ENCODE data around the gene TSSK3.
A peak's percentile ranks its signal among the peaks of the same experiment; 100 is the strongest.

The TSSK3 gene

GRCh38 chr1:32398401-32398800 lies 36.1 kb downstream of the TSSK3 start:
- Histone ChIP-seq H3K4me3 (ENCODE audit: low read length) (no peak overlapping the region), H3K4me2 (ENCODE audit: low read length) (no peak overlapping the region), H2AFZ (ENCODE audit: low read depth, low read length) (no peak overlapping the region), H3K36me3 (replicated peaks; ENCODE audit: low read depth, low read length) (no peaks in the 10 kb centered on the region), H3K27ac (ENCODE audit: low read length) (no peak overlapping the region), H3K79me2 (ENCODE audit: low read length) (peaks cover 8% of the 10 kb centered on the region), H4K20me1 (ENCODE audit: insufficient read depth, low read length) (no peaks in the 10 kb centered on the region), H3K9ac (ENCODE audit: low read length) (no peak overlapping the region), H3K4me1 (ENCODE audit: low read length) (peaks cover 6% of the 10 kb centered on the region), H3K27me3 (ENCODE audit: low read depth, low read length) (no peaks in the 10 kb centered on the region), H3K9me3 (ENCODE audit: insufficient read depth, low read length) (no peaks in the 10 kb centered on the region)
- no peak for TF ChIP-seq EZH2phosphoT487 (IDR thresholded peaks at IDR 0.05; ENCODE audit: low read depth)
- TF ChIP-seq CTCF (IDR thresholded peaks at IDR 0.05; ENCODE audit: low read depth, low read length) = no peak

- Histone ChIP-seq H3K4me1 (ENCODE audit: low read length) (peaks cover 3% of the 10 kb centered on the region; the same call in 1 of the 2 replicates), H3K9me3 (ENCODE audit: insufficient read depth, low read length) (no peaks in the 10 kb centered on the region), H3K4me2 (ENCODE audit: low read length) (no peak overlapping the region), H2AFZ (ENCODE audit: low read depth, low read length) (no peak overlapping the region), H4K20me1 (ENCODE audit: insufficient read depth, low read length) (no peaks in the 10 kb centered on the region), H3K79me2 (ENCODE audit: low read length) (no peaks in the 10 kb centered on the region), H3K27me3 (ENCODE audit: low read depth, low read length) (no peaks in the 10 kb centered on the region), H3K4me3 (ENCODE audit: low read length) (no peak overlapping the region), H3K9ac (ENCODE audit: low read length) (no peak overlapping the region), H3K36me3 (replicated peaks; ENCODE audit: low read depth, low read length) (no peaks in the 10 kb centered on the region), H3K27ac (ENCODE audit: low read length) (no peak overlapping the region)
- TF ChIP-seq EZH2phosphoT487 (IDR thresholded peaks at IDR 0.05; ENCODE audit: low read depth) (no peak), CTCF (IDR thresholded peaks at IDR 0.05; ENCODE audit: low read depth, low read length) (no peak)
These were observed 37.5 kb downstream of the TSSK3 start for GRCh38 chr1:32399843-32400242.

GRCh38 chr1:32400876-32401631 lies 38.7 kb downstream of the TSSK3 start:
- H3K4me2 ChIP-seq (ENCODE audit: low read length) = peak overlapping the region; percentile 93

More at GRCh38 chr1:32400876-32401631, 38.7 kb downstream of the TSSK3 start:
- peak overlapping the region; percentile 45; the same call in 1 of the 2 replicates for H3K9ac ChIP-seq (ENCODE audit: low read length)
- H4K20me1 ChIP-seq (ENCODE audit: insufficient read depth, low read length) = no peaks in the 10 kb centered on the region
- no peaks in the 10 kb centered on the region for H3K27me3 ChIP-seq (ENCODE audit: low read depth, low read length)
- no peaks in the 10 kb centered on the region for H3K79me2 ChIP-seq (ENCODE audit: low read length)
- TF ChIP-seq EZH2phosphoT487 (IDR thresholded peaks at IDR 0.05; ENCODE audit: low read depth) (no peak), CTCF (IDR thresholded peaks at IDR 0.05; ENCODE audit: low read depth, low read length) (peak; percentile 72)
- no peaks in the 10 kb centered on the region for H3K9me3 ChIP-seq (ENCODE audit: insufficient read depth, low read length)
- peak overlapping the region; percentile 77 for H3K4me3 ChIP-seq (ENCODE audit: low read length)
- H3K36me3 ChIP-seq (replicated peaks; ENCODE audit: low read depth, low read length) = no peaks in the 10 kb centered on the region
- peak overlapping the region; percentile 99 for H2AFZ ChIP-seq (ENCODE audit: low read depth, low read length)
- no peak overlapping the region for H3K27ac ChIP-seq (ENCODE audit: low read length)
- H3K4me1 ChIP-seq (ENCODE audit: low read length) = peaks cover 3% of the 10 kb centered on the region; the same call in 1 of the 2 replicates
